ENCODE measurements around the gene RNF224.

DNA sequence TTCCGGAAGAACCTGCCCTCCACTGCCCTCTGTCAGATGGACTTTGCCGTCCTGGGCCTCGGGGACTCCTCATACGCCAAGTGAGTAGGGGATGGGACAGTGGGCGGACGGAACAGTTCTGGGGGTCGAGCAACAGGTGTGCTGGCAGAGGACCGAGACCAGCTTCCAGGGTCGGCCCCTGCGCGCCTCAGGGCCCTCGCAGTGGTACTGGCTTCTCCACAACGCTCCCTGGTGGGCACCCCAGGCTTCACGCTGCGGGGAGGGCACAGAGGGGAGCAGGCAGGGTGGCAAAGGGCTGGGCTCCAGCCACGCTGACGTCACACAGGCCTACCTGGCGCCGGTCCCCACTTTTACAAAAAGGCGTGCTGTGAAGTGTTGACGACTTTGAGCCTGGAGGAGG lies 14.8 kb upstream of the RNF224 start:
- TF ChIP-seq, protein P1, sequence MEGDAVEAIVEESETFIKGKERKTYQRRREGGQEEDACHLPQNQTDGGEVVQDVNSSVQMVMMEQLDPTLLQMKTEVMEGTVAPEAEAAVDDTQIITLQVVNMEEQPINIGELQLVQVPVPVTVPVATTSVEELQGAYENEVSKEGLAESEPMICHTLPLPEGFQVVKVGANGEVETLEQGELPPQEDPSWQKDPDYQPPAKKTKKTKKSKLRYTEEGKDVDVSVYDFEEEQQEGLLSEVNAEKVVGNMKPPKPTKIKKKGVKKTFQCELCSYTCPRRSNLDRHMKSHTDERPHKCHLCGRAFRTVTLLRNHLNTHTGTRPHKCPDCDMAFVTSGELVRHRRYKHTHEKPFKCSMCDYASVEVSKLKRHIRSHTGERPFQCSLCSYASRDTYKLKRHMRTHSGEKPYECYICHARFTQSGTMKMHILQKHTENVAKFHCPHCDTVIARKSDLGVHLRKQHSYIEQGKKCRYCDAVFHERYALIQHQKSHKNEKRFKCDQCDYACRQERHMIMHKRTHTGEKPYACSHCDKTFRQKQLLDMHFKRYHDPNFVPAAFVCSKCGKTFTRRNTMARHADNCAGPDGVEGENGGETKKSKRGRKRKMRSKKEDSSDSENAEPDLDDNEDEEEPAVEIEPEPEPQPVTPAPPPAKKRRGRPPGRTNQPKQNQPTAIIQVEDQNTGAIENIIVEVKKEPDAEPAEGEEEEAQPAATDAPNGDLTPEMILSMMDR (IDR thresholded peaks at IDR 0.05), result no peak
- TF ChIP-seq POLR2A (IDR thresholded peaks at IDR 0.05), result no peak
